GM19468 (cell line): ENCODE data around the gene IL37.

ENCODE experiments used
- ATAC-seq: cut with Tn5 transposase; IDR thresholded peaks from one replicate; pipeline ENCODE4 v1.9.1; 2021; ENCODE audit warnings: mild to moderate bottlenecking, moderate library complexity, moderate number of reproducible peaks; ENCODE audit not compliant: unreplicated experiment; ENCODE audit errors: extremely low read depth

The IL37 gene

GRCh38 chr2:112954364-112954763, 43.4 kb downstream of the IL37 start:
- ATAC-seq = no peak

- ATAC-seq = no peak
Observed at GRCh38 chr2:112957511-112957910, 46.5 kb downstream of the IL37 start.

GRCh38 chr2:112958428-112959108, 47.6 kb downstream of the IL37 start:
- no peak for ATAC-seq

- ATAC-seq = no peak
Observed at GRCh38 chr2:112959109-112959812, 48.3 kb downstream of the IL37 start.

GRCh38 chr2:112960230-112960825, 49.4 kb downstream of the IL37 start:
- ATAC-seq = no peak

GRCh38 chr2:112962308-112963175, 51.6 kb downstream of the IL37 start:
- ATAC-seq = no peak

- ATAC-seq = no peak
Observed at GRCh38 chr2:112967023-112967422, 56.1 kb downstream of the IL37 start.
